HEK293T (cell line): ENCODE measurements around the gene GALNT5.

Experiments used
- ARNT ChIP-seq: fragments of 450-650 bp; IDR thresholded peaks from 2 replicates; pipeline ENCODE4 v1.6.1; 2017; ENCODE audit warnings: mild to moderate bottlenecking
- ELF4 ChIP-seq: fragments of 450-650 bp; IDR thresholded peaks from 2 replicates; pipeline ENCODE4 v1.6.1; 2017; ENCODE audit warnings: antibody characterized with exemption
- FOXM1 ChIP-seq: fragments of 450-650 bp; IDR thresholded peaks from 2 replicates; pipeline ENCODE4 v1.6.1; 2017; ENCODE audit warnings: mild to moderate bottlenecking, borderline replicate concordance
- SUZ12 ChIP-seq: fragments of 450-650 bp; IDR thresholded peaks from 2 replicates; pipeline ENCODE4 v1.6.1; 2016; ENCODE audit warnings: mild to moderate bottlenecking
- ZNF384 ChIP-seq: fragments of 450-650 bp; IDR thresholded peaks from 2 replicates; pipeline ENCODE4 v1.6.1; 2016

DNA sequence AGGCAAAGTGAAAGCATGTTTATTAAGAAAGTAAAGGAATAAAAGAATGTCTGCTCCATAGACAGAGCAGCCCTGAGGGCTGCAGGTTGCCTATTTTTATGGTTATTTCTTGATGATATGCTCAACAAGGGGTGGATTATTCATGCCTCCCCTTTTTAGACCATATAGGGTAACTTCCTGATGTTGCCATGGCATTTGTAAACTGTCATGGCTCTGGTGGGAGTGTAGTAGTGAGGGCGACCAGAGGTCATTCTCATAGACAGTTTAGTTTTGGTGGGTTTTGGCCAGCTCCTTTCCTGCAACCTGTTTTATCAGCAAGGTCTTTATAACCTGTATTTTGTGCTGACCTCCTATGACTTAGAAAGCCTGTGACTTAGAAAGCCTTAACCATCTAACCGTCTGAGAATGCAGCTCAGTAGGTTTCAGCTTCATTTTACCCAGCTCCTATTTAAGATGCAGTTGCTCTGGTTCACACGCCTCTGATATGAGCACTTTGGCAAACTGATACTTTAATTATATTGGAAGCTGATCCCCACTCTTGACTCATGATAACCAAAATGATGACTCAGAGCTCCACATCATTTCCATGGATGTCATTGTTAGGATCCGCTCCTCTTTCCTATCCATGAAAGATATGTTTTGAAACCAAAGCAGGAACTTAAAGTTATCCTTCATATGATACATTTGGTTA lies 82.6 kb downstream of the GALNT5 start:
- TF ChIP-seq ARNT: no peak
- TF ChIP-seq ZNF384: no peak
- no peak for TF ChIP-seq ELF4
- TF ChIP-seq FOXM1: no peak
- no peak for TF ChIP-seq SUZ12
